Gastroesophageal sphincter (tissue), 4 donors: ENCODE data around the gene TMEM181. TPM values are rescaled to one million over a fixed set of nuclear protein-coding genes. Genes with fewer than 3 reads are reported as not detected.
"Not testable (repeated sequence)": the region's sequence is repeated elsewhere in the genome, so short reads cannot be mapped to it uniquely, and the experiment has no call there.

Experiments
- ATAC-seq: fragments of 150-250 bp; one replicate; pipeline ENCODE4 v1.9.1; 2016; ENCODE audit warnings: mild to moderate bottlenecking, moderate library complexity
- H3K27ac ChIP-seq, 4 donors: fragments of 200-600 bp; sonication (generic) in 3 of 4; 1 replicate in 3 of 4; 2 replicates in 1 of 4; pipeline ENCODE4 v1.5.1; 2016 to 2019
- H3K27me3 ChIP-seq: fragments of 200-600 bp; sonication (generic); one replicate; pipeline ENCODE4 v1.5.1; 2019
- H3K36me3 ChIP-seq, 2 donors: fragments of 200-600 bp; sonication (generic); one replicate each; pipeline ENCODE4 v1.5.1; 2019; ENCODE audit warnings: control low read depth in 1 of 2
- H3K4me1 ChIP-seq, 3 donors: fragments of 200-600 bp; sonication (generic); 1 replicate in 2 of 3; 2 replicates in 1 of 3; pipeline ENCODE4 v1.5.1; 2016 to 2019; ENCODE audit warnings: control low read depth in 2 of 3
- H3K4me3 ChIP-seq, 2 donors: fragments of 200-600 bp; sonication (generic); one replicate each; pipeline ENCODE4 v1.5.1; 2019; ENCODE audit warnings: mild to moderate bottlenecking in 1 of 2, moderate library complexity in 1 of 2
- H3K9me3 ChIP-seq, 3 donors: fragments of 200-600 bp; sonication (generic); one replicate each; pipeline ENCODE4 v1.5.1; 2017 to 2019; ENCODE audit warnings: control low read depth in 2 of 3
- CTCF ChIP-seq, 4 experiments: fragments of 200-600 bp in 2 of 4; fragments of 450-650 bp in 2 of 4; sonication (generic) in 1 of 4; IDR thresholded peaks; one replicate each; pipeline ENCODE4 v1.5.1; 2017 to 2019; ENCODE audit warnings: antibody characterized with exemption in 4 of 4, mild to moderate bottlenecking in 2 of 4, moderate library complexity in 2 of 4
- EP300 ChIP-seq: sonication (generic); formaldehyde crosslinking; IDR thresholded peaks from one replicate; pipeline ENCODE4 v1.6.1; 2017; ENCODE audit warnings: antibody characterized with exemption, mild to moderate bottlenecking
- POLR2A ChIP-seq, 2 donors: fragments of 450-650 bp; IDR thresholded peaks; one replicate each; pipeline ENCODE4 v1.6.1; 2017; ENCODE audit warnings: antibody characterized with exemption in 2 of 2, mild to moderate bottlenecking in 2 of 2, moderate library complexity in 1 of 2
- POLR2AphosphoS5 ChIP-seq: sonication (generic); formaldehyde crosslinking; IDR thresholded peaks from one replicate; pipeline ENCODE4 v1.6.1; 2017; ENCODE audit warnings: antibody characterized with exemption
- WGBS, 2 donors: methylation state at CpG; one replicate each; pipeline ENCODE4 v1.1.5; 2018; ENCODE audit warnings: low coverage in 1 of 2; 5-methylcytosine and 5-hydroxymethylcytosine counted together
- total RNA-seq, 4 donors: library from RNA; depleted of rRNA; stranded (reverse); fragments of >200 nt; gene quantifications; one replicate each; pipeline ENCODE4 v1.1.0, GENCODE V29; 2016

TMEM181 gene
- total RNA-seq, 4 donors from 2014 or later = 26.8 to 38.3 (median 29.3) TPM

GRCh38 chr6:158667360-158667981 is 107.6 kb downstream of the TMEM181 start:
- TF ChIP-seq POLR2AphosphoS5 (no peak), POLR2A (IDR thresholded peaks at IDR 0.05) (no peak), CTCF (IDR thresholded peaks at IDR 0.05) (no peak)
- Histone ChIP-seq H3K27me3 (no peaks in the 10 kb centered on the region), H3K4me1 (peaks cover 0 to 4% (median 0%) of the 10 kb centered on the region in 3 donors), H3K27ac (peak overlapping the region in 3 of 4 donors; percentile 10 to 37 (median 10)), H3K36me3 (no peaks in the 10 kb centered on the region), H3K9me3 (no peaks in the 10 kb centered on the region), H3K4me3 (no peak overlapping the region)
- no peak for ATAC-seq
- 84 to 87% methylated on average over 5 to 8 of the region's 8 CpGs for WGBS, 2 donors

- Histone ChIP-seq H3K9me3 (no peaks in the 10 kb centered on the region), H3K27ac (peak overlapping the region in 1 of 4 donors; percentile 37), H3K4me3 (no peak overlapping the region), H3K27me3 (no peaks in the 10 kb centered on the region), H3K4me1 (no peaks in the 10 kb centered on the region), H3K36me3 (no peaks in the 10 kb centered on the region)
- ATAC-seq = no peak
- TF ChIP-seq POLR2A (IDR thresholded peaks at IDR 0.05) (no peak), CTCF (IDR thresholded peaks at IDR 0.05) (no peak), EP300 (no peak), POLR2AphosphoS5 (no peak)
- whole genome bisulfite sequencing, 2 donors = 87 to 90% methylated on average over 7 of the region's 7 CpGs
Measured at GRCh38 chr6:158668707-158669103, 108.8 kb downstream of the TMEM181 start.

GRCh38 chr6:158669145-158670035 is 109.5 kb downstream of the TMEM181 start:
- WGBS, 2 donors = 74 to 82% methylated on average over 5 to 7 of the region's 7 CpGs

GRCh38 chr6:158672119-158672518 is 112.2 kb downstream of the TMEM181 start:
- H3K27me3 ChIP-seq, H3K9me3 ChIP-seq, H3K4me1 ChIP-seq, H3K4me3 ChIP-seq, H3K27ac ChIP-seq, H3K36me3 ChIP-seq, ATAC-seq: not testable (repeated sequence)
- whole genome bisulfite sequencing, 2 donors = 87 to 90% methylated on average over 8 of the region's 8 CpGs

More at GRCh38 chr6:158669145-158670035, 109.5 kb downstream of the TMEM181 start:
- Histone ChIP-seq H3K27me3 (no peaks in the 10 kb centered on the region), H3K36me3 (no peaks in the 10 kb centered on the region), H3K4me1 (no peaks in the 10 kb centered on the region), H3K9me3 (no peaks in the 10 kb centered on the region), H3K27ac (no peak overlapping the region), H3K4me3 (no peak overlapping the region)
- ATAC-seq = no peak
- TF ChIP-seq POLR2AphosphoS5 = no peak
- TF ChIP-seq POLR2A (IDR thresholded peaks at IDR 0.05) = no peak

GRCh38 chr6:158672726-158673125 is 112.8 kb downstream of the TMEM181 start:
- Histone ChIP-seq H3K4me3 (no peak overlapping the region), H3K36me3 (no peaks in the 10 kb centered on the region), H3K4me1 (no peaks in the 10 kb centered on the region), H3K27me3 (no peaks in the 10 kb centered on the region), H3K27ac (no peak overlapping the region), H3K9me3 (no peaks in the 10 kb centered on the region)
- WGBS, 2 donors = 93 to 100% methylated on average over 1 to 6 of the region's 6 CpGs
- no peak for ATAC-seq
- no peak for TF ChIP-seq CTCF (IDR thresholded peaks at IDR 0.05)
- no peak for TF ChIP-seq EP300
- TF ChIP-seq POLR2AphosphoS5 = no peak
- no peak for TF ChIP-seq POLR2A (IDR thresholded peaks at IDR 0.05)
